ENCODE results near the gene DPP6. TPM values are rescaled to one million over a fixed set of nuclear protein-coding genes. Genes with fewer than 3 reads are reported as not detected.

The DPP6 gene
- total and polyA plus RNA-seq, 2 of the 8 experiments (the other 6 are each of a cell fraction or from before 2014, with no cell fraction given), result 4.7 to 6.8 TPM

- WGBS, 2 experiments (ENCODE audit: extremely low coverage in 1 of 2, insufficient coverage in 1 of 2, insufficient read length in 1 of 2, insufficient replicate concordance in 2 of 2, low coverage in 1 of 2, low lambda C conversion rate in 2 of 2, missing lambda C conversion rate in 1 of 2), result 85% methylated on average over 6 of the region's 6 CpGs; no CpG with 5 or more reads in 1 of the 2 experiments
- no peak overlapping the region for H2AFZ ChIP-seq (ENCODE audit: low read length)
- H3K18ac ChIP-seq (ENCODE audit: extremely low read depth, low read length), result no peak overlapping the region
- no peak overlapping the region for H2BK120ac ChIP-seq (replicated peaks; ENCODE audit: low read depth, low read length)
- no peak overlapping the region for H3K14ac ChIP-seq (ENCODE audit: insufficient read length)
- H2BK12ac ChIP-seq (ENCODE audit: low read depth, low read length), result no peak overlapping the region
- no peak overlapping the region for H3K4me3 ChIP-seq (ENCODE audit: extremely low read depth in 1 of 4, insufficient read depth in 2 of 4, low read depth in 3 of 4, low read length in 4 of 4)
- H2BK5ac ChIP-seq (ENCODE audit: low read depth, low read length), result no peak overlapping the region
- H3K79me2 ChIP-seq (ENCODE audit: control insufficient read depth in 1 of 2, insufficient read depth in 2 of 2, low read length in 2 of 2), result no peaks in the 10 kb centered on the region
- POLR2A ChIA-PET (ENCODE audit: partially characterized antibody), result no interaction called here
- no peaks in the 10 kb centered on the region for H3K23me2 ChIP-seq (ENCODE audit: low read depth, low read length)
- no peak overlapping the region for H2BK15ac ChIP-seq (ENCODE audit: low read length)
- no peaks in the 10 kb centered on the region for H3K79me1 ChIP-seq (ENCODE audit: low read depth, low read length)
- no peak overlapping the region for H4K8ac ChIP-seq (ENCODE audit: extremely low read depth, insufficient read depth, low read length)
- no peak overlapping the region for H2BK20ac ChIP-seq (ENCODE audit: low read length)
- no peaks in the 10 kb centered on the region for H3K36me3 ChIP-seq (ENCODE audit: control insufficient read depth in 2 of 4, insufficient read depth in 4 of 4, low read length in 3 of 4)
- no peak overlapping the region for H4K5ac ChIP-seq (ENCODE audit: insufficient read length, low read depth, low read length)
- peaks cover under 1 to 7% of the 10 kb centered on the region in 2 experiments; a peak in 1 of 4 replicates for H3K9me3 ChIP-seq (ENCODE audit: insufficient read depth in 2 of 2, low read depth in 1 of 2, low read length in 1 of 2)
- FAIRE-seq (no peak), DNase-seq (ENCODE audit: low read depth in 1 of 2, low spot score in 2 of 2) (no peak)
- H3K27me3 ChIP-seq (replicated peaks in 1 of 4; ENCODE audit: control insufficient read depth in 3 of 4, extremely low read depth in 1 of 4, insufficient read depth in 3 of 4, low read length in 3 of 4), result no peaks in the 10 kb centered on the region
- no peaks in the 10 kb centered on the region; a peak in 3 of 7 replicates for H3K4me1 ChIP-seq (replicated peaks in 1 of 4; ENCODE audit: control insufficient read depth in 3 of 4, insufficient read depth in 4 of 4, low read length in 3 of 4)
- CTCF ChIA-PET (ENCODE audit: partially characterized antibody), result interaction anchor here (0.8 to 2.2 kb wide), 14 partner anchors 10 to 116 kb away, joined by 3 to 18 read pairs (median 5); no protein-coding TSS in a partner anchor
- H3K9ac ChIP-seq (replicated peaks in 1 of 4; ENCODE audit: extremely low read depth in 1 of 4, low read depth in 3 of 4, low read length in 3 of 4), result no peak overlapping the region
- no peak overlapping the region for H3K4ac ChIP-seq (replicated peaks; ENCODE audit: insufficient read length, low read depth, low read length)
- no peak overlapping the region for H3K27ac ChIP-seq (ENCODE audit: low read depth, low read length)
- H2AK5ac ChIP-seq (ENCODE audit: low read depth, low read length), result no peak overlapping the region
- H3K56ac ChIP-seq (replicated peaks; ENCODE audit: insufficient read length, low read depth, low read length), result no peak overlapping the region
- H4K91ac ChIP-seq (replicated peaks; ENCODE audit: insufficient read length, low read length), result no peak overlapping the region
- no peak overlapping the region for H3K23ac ChIP-seq (ENCODE audit: insufficient read length)
- no peaks in the 10 kb centered on the region for H4K20me1 ChIP-seq (replicated peaks in 1 of 2; ENCODE audit: control insufficient read depth in 1 of 2, insufficient read depth in 2 of 2, low read length in 2 of 2)
- H3K4me2 ChIP-seq (ENCODE audit: insufficient read depth in 1 of 2, low read depth in 2 of 2, low read length in 2 of 2), result no peak overlapping the region
- TF ChIP-seq SIN3A (conservative IDR thresholded peaks at IDR 0.05 in 1 of 2, IDR thresholded peaks at IDR 0.05 in 1 of 2; ENCODE audit: low read depth in 1 of 2, low read length in 2 of 2), result no peak
- TF ChIP-seq HDAC2 (IDR thresholded peaks at IDR 0.05; ENCODE audit: borderline replicate concordance in 1 of 2, low read depth in 2 of 2, low read length in 2 of 2), result no peak
- no peak for TF ChIP-seq POLR2AphosphoS5 (IDR thresholded peaks at IDR 0.05; ENCODE audit: low read depth, low read length)
- no peak for TF ChIP-seq TEAD4 (IDR thresholded peaks at IDR 0.05; ENCODE audit: low read depth, low read length)
- TF ChIP-seq SP4 (IDR thresholded peaks at IDR 0.05; ENCODE audit: low read length), result no peak
- TF ChIP-seq SRF (IDR thresholded peaks at IDR 0.05; ENCODE audit: low read depth, low read length), result no peak
- no peak for TF ChIP-seq NRF1 (IDR thresholded peaks at IDR 0.05; ENCODE audit: low read depth, low read length)
- no peak for TF ChIP-seq GTF2F1 (IDR thresholded peaks at IDR 0.05; ENCODE audit: borderline replicate concordance, low read depth, low read length)
- no peak for TF ChIP-seq HDAC6 (IDR thresholded peaks at IDR 0.05; ENCODE audit: low read depth, low read length)
- no peak for TF ChIP-seq CBX8 (IDR thresholded peaks at IDR 0.05; ENCODE audit: borderline replicate concordance, low read depth, low read length)
- no peak for TF ChIP-seq RXRA (IDR thresholded peaks at IDR 0.05; ENCODE audit: insufficient read depth, low read depth, low read length)
- TF ChIP-seq TAF7 (optimal IDR thresholded peaks at IDR 0.05; ENCODE audit: borderline replicate concordance, low read depth, low read length), result no peak
- no peak for TF ChIP-seq RNF2 (IDR thresholded peaks at IDR 0.05; ENCODE audit: borderline replicate concordance, low read depth, low read length, missing control alignments, poor library complexity, severe bottlenecking)
- no peak for TF ChIP-seq CREB1 (IDR thresholded peaks at IDR 0.05)
Measured at GRCh38 chr7:154699417-154699816, 647.2 kb downstream of the DPP6 start.
